B cell (primary cell): ENCODE data around the gene ZEB1. TPM values are rescaled to one million over a fixed set of nuclear protein-coding genes. Genes with fewer than 3 reads are reported as not detected.

Experiments
- ATAC-seq: fragments of 200-7000 bp; cut with Tn5 transposase; one replicate; pipeline ENCODE4 v1.10.0; 2021; ENCODE audit warnings: low read depth, mild to moderate bottlenecking, moderate number of reproducible peaks, moderate library complexity
- CTCF ChIA-PET: fragments of 350-600 bp; sonication (Branson Sonifier 250); formaldehyde crosslinking; loops from one replicate; lab custom pipeline; 2021; ENCODE audit warnings: antibody characterized with exemption, inconsistent platforms; lab: Charles Lee
- POLR2A ChIA-PET: fragments of 350-600 bp; sonication (Branson Sonifier 250); formaldehyde crosslinking; loops from one replicate; lab custom pipeline; 2021; ENCODE audit warnings: antibody characterized with exemption; lab: Charles Lee
- DNase-seq: peaks from one replicate; pipeline ENCODE4 v3.0.0; 2013
- H2AFZ ChIP-seq: 2 replicates; pipeline ENCODE4 v1.6.1; 2012; ENCODE audit warnings: mild to moderate bottlenecking, low read depth, low read length; ENCODE audit not compliant: insufficient read depth, poor library complexity, severe bottlenecking
- H3K27ac ChIP-seq, 2 donors: 1 replicate in 1 of 2; 2 replicates in 1 of 2; pipeline ENCODE4 v1.5.1; 2012 to 2013; ENCODE audit warnings: low read length in 2 of 2, mild to moderate bottlenecking in 2 of 2, moderate library complexity in 1 of 2
- H3K27me3 ChIP-seq, 4 experiments: fragments of 200-600 bp in 1 of 4; sonication (generic) in 1 of 4; replicated peaks in 1 of 4; 1 replicate in 2 of 4; 2 replicates in 2 of 4; pipeline versions ENCODE4 v1.6.1 to v1.7.0; 2013 to 2016; ENCODE audit warnings: low read length in 3 of 4, mild to moderate bottlenecking in 2 of 4, mixed read lengths in 1 of 4, moderate library complexity in 1 of 4; ENCODE audit not compliant: insufficient read depth in 4 of 4, control insufficient read depth in 3 of 4; ENCODE audit errors: control extremely low read depth in 1 of 4
- H3K36me3 ChIP-seq, 2 experiments: replicated peaks in 1 of 2; 1 replicate in 1 of 2; 2 replicates in 1 of 2; pipeline versions ENCODE4 v1.6.1 to v1.7.1; 2013; ENCODE audit warnings: low read length in 1 of 2; ENCODE audit not compliant: insufficient read depth in 2 of 2, control insufficient read depth in 1 of 2; ENCODE audit errors: control extremely low read depth in 1 of 2, extremely low read depth in 1 of 2
- H3K4me1 ChIP-seq, 2 donors: fragments of 200-600 bp in 1 of 2; sonication (generic) in 1 of 2; 1 replicate in 1 of 2; 2 replicates in 1 of 2; pipeline versions ENCODE4 v1.5.1 to v1.6.1; 2013 to 2017; ENCODE audit warnings: low read length in 2 of 2; ENCODE audit not compliant: control insufficient read depth in 2 of 2, insufficient read depth in 2 of 2
- H3K4me2 ChIP-seq: replicated peaks from 2 replicates; pipeline ENCODE3; 2012; ENCODE audit warnings: mild to moderate bottlenecking, low read depth, low read length; ENCODE audit not compliant: poor library complexity, severe bottlenecking
- H3K4me3 ChIP-seq, 5 experiments: fragments of 200-600 bp in 1 of 5; sonication (generic) in 1 of 5; 1 replicate in 3 of 5; 2 replicates in 2 of 5; pipeline versions ENCODE4 v1.5.1 to v1.7.0; 2011 to 2016; ENCODE audit warnings: low read length in 4 of 5, mild to moderate bottlenecking in 4 of 5, low read depth in 2 of 5, control low read depth in 1 of 5, moderate library complexity in 1 of 5; ENCODE audit not compliant: insufficient read depth in 1 of 5; ENCODE audit errors: control extremely low read depth in 1 of 5, extremely low read depth in 1 of 5
- H3K79me2 ChIP-seq: fragments of 200-600 bp; sonication (generic); one replicate; pipeline ENCODE4 v1.6.0; 2016; ENCODE audit warnings: low read length; ENCODE audit not compliant: control insufficient read depth, insufficient read depth
- H3K9ac ChIP-seq: fragments of 200-600 bp; sonication (generic); 2 replicates; pipeline ENCODE4 v1.6.1; 2017; ENCODE audit warnings: mild to moderate bottlenecking, low read length, moderate library complexity
- H3K9me3 ChIP-seq, 3 donors: one replicate each; pipeline versions ENCODE4 v1.6.1 to v1.7.1; 2013; ENCODE audit warnings: low read length in 2 of 3; ENCODE audit not compliant: control insufficient read depth in 2 of 3, insufficient read depth in 1 of 3; ENCODE audit errors: control extremely low read depth in 1 of 3
- H4K20me1 ChIP-seq: 2 replicates; pipeline ENCODE4 v1.6.0; 2012; ENCODE audit warnings: mild to moderate bottlenecking, low read length; ENCODE audit not compliant: insufficient read depth, control insufficient read depth, poor library complexity, severe bottlenecking
- H3K27ac Mint-ChIP-seq: one replicate; pipeline ENCODE4 v1.8.0; 2021; ENCODE audit warnings: mixed read lengths
- H3K27me3 Mint-ChIP-seq: one replicate; pipeline ENCODE4 v1.8.0; 2021; ENCODE audit warnings: mixed read lengths
- H3K4me1 Mint-ChIP-seq: one replicate; pipeline ENCODE4 v1.8.0; 2021; ENCODE audit warnings: mixed read lengths
- H3K4me3 Mint-ChIP-seq: one replicate; pipeline ENCODE4 v1.8.0; 2021; ENCODE audit warnings: mixed read lengths
- H3K9me3 Mint-ChIP-seq: one replicate; pipeline ENCODE4 v1.8.0; 2022; ENCODE audit warnings: mixed read lengths; ENCODE audit not compliant: insufficient read depth
- CTCF ChIP-seq: fragments of 200-600 bp; IDR thresholded peaks from one replicate; pipeline ENCODE4 v1.8.0; 2022; ENCODE audit warnings: antibody characterized with exemption, mild to moderate bottlenecking
- EZH2 ChIP-seq: IDR thresholded peaks from 2 replicates; pipeline ENCODE4 v1.6.1; 2012; ENCODE audit warnings: borderline replicate concordance, low read depth, mild to moderate bottlenecking, moderate library complexity, low read length; ENCODE audit not compliant: insufficient read depth, poor library complexity, severe bottlenecking
- WGBS: methylation state at CpG from one replicate; pipeline ENCODE4 v1.1.5; 2013; ENCODE audit warnings: missing lambda C conversion rate; ENCODE audit not compliant: insufficient coverage; 5-methylcytosine and 5-hydroxymethylcytosine counted together
- intact Hi-C: fragments of 100-400 bp; cut with micrococcal nuclease; formaldehyde crosslinking; loops from one replicate; pipeline ENCODE4 v1.10.0; 2022
- polyA plus RNA-seq: library from polyadenylated mRNA; depleted of rRNA; stranded (reverse); fragments of >200 nt; gene quantifications from 2 replicates; pipeline ENCODE4 v1.2.3, GENCODE V29; 2012
- total RNA-seq, 2 donors: library from RNA; stranded (reverse); fragments of 120-200 nt in 1 of 2; gene quantifications; 1 replicate in 1 of 2; 2 replicates in 1 of 2; pipeline versions ENCODE4 v1.2.3 to v1.2.4, GENCODE V29; 2013 to 2022

The ZEB1 gene
- total and polyA plus RNA-seq, 2 donors (not counting 1 experiment from before 2014, with no cell fraction given): 11.2 to 96.7 TPM

DNA sequence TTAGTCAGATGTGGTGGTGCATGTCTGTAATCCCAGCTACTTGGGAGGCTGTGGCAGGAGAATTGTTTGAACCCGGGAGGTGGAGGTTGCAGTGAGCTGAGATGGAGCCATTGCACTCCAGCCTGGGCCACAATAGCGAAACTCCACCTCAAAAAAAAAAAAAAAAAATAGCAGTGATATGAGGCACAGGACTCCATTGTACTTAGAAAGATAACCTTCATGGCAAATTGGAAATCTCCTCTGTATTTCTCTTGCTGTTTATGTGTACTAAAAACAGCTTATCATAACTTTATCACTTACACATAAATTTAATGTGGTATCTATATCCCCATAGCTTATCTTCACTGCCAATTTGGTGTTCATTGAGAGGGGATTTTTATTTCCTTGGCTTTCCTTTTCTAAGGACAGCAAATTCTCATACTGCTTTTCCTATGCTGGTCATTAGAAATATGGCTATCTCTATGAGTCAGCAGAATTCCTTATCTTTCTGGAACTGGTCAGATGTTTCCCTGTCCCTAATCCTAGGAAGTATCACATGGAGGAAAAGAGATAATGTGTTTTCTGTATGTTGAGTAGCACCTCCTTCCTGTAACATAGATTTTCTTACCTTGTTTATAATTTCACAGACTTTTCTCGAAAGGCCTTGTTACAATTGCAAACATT, 40.6 kb upstream of the ZEB1 start:
- Histone ChIP-seq H3K27me3 (no peaks in the 10 kb centered on the region), H3K9ac (no peak overlapping the region), H3K9me3 (peaks cover 0 to 4% (median 0%) of the 10 kb centered on the region in 3 donors), H3K4me2 (no peak overlapping the region), H3K27ac (no peak overlapping the region), H3K36me3 (no peaks in the 10 kb centered on the region), H3K79me2 (no peaks in the 10 kb centered on the region), H3K4me1 (no peaks in the 10 kb centered on the region), H4K20me1 (no peaks in the 10 kb centered on the region), H3K4me3 (no peak overlapping the region), H2AFZ (no peak overlapping the region)
- POLR2A ChIA-PET: no interaction called here
- TF ChIP-seq CTCF: no peak
- no peak for TF ChIP-seq EZH2
- Mint-ChIP-seq H3K9me3 (no peaks in the 10 kb centered on the region), H3K4me3 (no peak overlapping the region), H3K27ac (no peak overlapping the region), H3K4me1 (no peaks in the 10 kb centered on the region), H3K27me3 (peaks cover 2% of the 10 kb centered on the region)
- CTCF ChIA-PET: no interaction called here
- DNase-seq (no peak), ATAC-seq (no peak)
- no CpG with 5 or more reads among the region's 3 CpGs for WGBS
- intact Hi-C loops: no loop called here

- Mint-ChIP-seq H3K4me3 (no peak overlapping the region), H3K27me3 (peaks cover 2% of the 10 kb centered on the region), H3K4me1 (no peaks in the 10 kb centered on the region), H3K9me3 (no peaks in the 10 kb centered on the region), H3K27ac (no peak overlapping the region)
- ATAC-seq (no peak), DNase-seq (no peak)
- POLR2A ChIA-PET: no interaction called here
- no CpG with 5 or more reads among the region's 1 CpG for WGBS
- CTCF ChIA-PET: no interaction called here
- Histone ChIP-seq H3K4me3 (no peak overlapping the region), H3K9ac (no peak overlapping the region), H3K4me1 (no peaks in the 10 kb centered on the region), H2AFZ (no peak overlapping the region), H3K27ac (no peak overlapping the region), H3K9me3 (peaks cover 0 to 4% (median 0%) of the 10 kb centered on the region in 3 donors), H3K79me2 (no peaks in the 10 kb centered on the region), H3K27me3 (no peaks in the 10 kb centered on the region), H3K36me3 (no peaks in the 10 kb centered on the region), H4K20me1 (no peaks in the 10 kb centered on the region), H3K4me2 (no peak overlapping the region)
- intact Hi-C loops: no loop called here
- TF ChIP-seq EZH2 (no peak), CTCF (no peak)
Observed at GRCh38 chr10:31280972-31281371, 38.0 kb upstream of the ZEB1 start.
